ENCODE measurements around the gene SLC16A5.
"Not testable (repeated sequence)": the region's sequence is repeated elsewhere in the genome, so short reads cannot be mapped to it uniquely, and the experiment has no call there.

The SLC16A5 gene

GRCh38 chr17:75133001-75133400, 45.2 kb downstream of the SLC16A5 start:
- no peak for DNase-seq (ENCODE audit: low read depth in 2 of 2)

- not testable (repeated sequence) for DNase-seq (ENCODE audit: low read depth in 2 of 2)
Measured at GRCh38 chr17:75133607-75134347, 46.0 kb downstream of the SLC16A5 start.

GRCh38 chr17:75135452-75135851, 47.7 kb downstream of the SLC16A5 start:
- no peak for DNase-seq (ENCODE audit: low read depth in 2 of 2)

- DNase-seq (ENCODE audit: low read depth in 2 of 2), result no peak
Measured at GRCh38 chr17:75135946-75136345, 48.2 kb downstream of the SLC16A5 start.

GRCh38 chr17:75137762-75138161, 50.0 kb downstream of the SLC16A5 start:
- not testable (repeated sequence) for DNase-seq (ENCODE audit: low read depth in 2 of 2)

GRCh38 chr17:75138519-75138918, 50.8 kb downstream of the SLC16A5 start:
- no peak for DNase-seq (ENCODE audit: low read depth in 2 of 2)

GRCh38 chr17:75142236-75142971, 54.6 kb downstream of the SLC16A5 start:
- DNase-seq (ENCODE audit: low read depth in 2 of 2), result no peak

GRCh38 chr17:75144816-75145512, 57.2 kb downstream of the SLC16A5 start:
- no peak for DNase-seq (ENCODE audit: low read depth in 2 of 2)

GRCh38 chr17:75146592-75146991, 58.8 kb downstream of the SLC16A5 start:
- DNase-seq (ENCODE audit: low read depth in 2 of 2), result no peak

- DNase-seq (ENCODE audit: low read depth in 2 of 2), result no peak
Measured at GRCh38 chr17:75147878-75148546, 60.3 kb downstream of the SLC16A5 start.

GRCh38 chr17:75151930-75152329, 64.2 kb downstream of the SLC16A5 start:
- no peak for DNase-seq (ENCODE audit: low read depth in 2 of 2)

- no peak for DNase-seq (ENCODE audit: low read depth in 2 of 2)
Measured at GRCh38 chr17:75152523-75152921, 64.8 kb downstream of the SLC16A5 start.

GRCh38 chr17:75152922-75153779, 65.4 kb downstream of the SLC16A5 start:
- DNase-seq (ENCODE audit: low read depth in 2 of 2), result no peak

GRCh38 chr17:75153780-75154194, 66.0 kb downstream of the SLC16A5 start:
- peak in 1 of 2 donors; percentile 5 for DNase-seq (ENCODE audit: low read depth in 2 of 2)

GRCh38 chr17:75154195-75155106, 66.7 kb downstream of the SLC16A5 start, which contains the start of gene JPT1:
Gene JPT1 (minus strand): TSS chr17:75154512. CDS start chr17:75154397, 115 bp downstream.
- peak; percentile 98 to 99 for DNase-seq (ENCODE audit: low read depth in 2 of 2)

GRCh38 chr17:75155191-75155601, 67.4 kb downstream of the SLC16A5 start:
- no peak for DNase-seq (ENCODE audit: low read depth in 2 of 2)
